C1 segment of cervical spinal cord (tissue), 14 donors: ENCODE results near the gene PRKAG1.

Experiments used
- DNase-seq, 14 donors: peaks; one replicate each; lab custom pipeline; 2025; lab: John Stamatoyannopoulos, UW

PRKAG1 gene

GRCh38 chr12:49049566-49050224, 31.1 kb upstream of the PRKAG1 start:
- DNase-seq, result no peak

DNA sequence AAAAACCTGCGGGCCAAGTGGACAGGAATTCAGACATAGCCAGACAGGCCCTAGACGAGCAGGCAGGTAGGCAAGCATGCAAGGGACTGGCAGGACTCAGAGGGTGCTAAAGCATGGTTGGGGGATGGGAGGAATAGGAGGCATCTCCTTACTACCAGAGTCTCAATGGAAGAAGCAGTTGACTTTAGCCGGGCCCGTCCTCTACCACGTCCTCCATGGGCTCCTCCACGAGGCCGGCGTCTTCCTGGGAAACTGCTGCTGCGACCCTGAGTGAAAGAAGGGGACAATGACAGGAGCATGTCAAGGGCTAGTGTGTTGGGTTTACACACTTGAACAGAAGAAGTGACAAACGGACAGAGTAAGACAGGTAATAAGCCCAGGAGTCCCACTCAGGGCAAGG, 30.4 kb upstream of the PRKAG1 start:
- no peak for DNase-seq

DNA sequence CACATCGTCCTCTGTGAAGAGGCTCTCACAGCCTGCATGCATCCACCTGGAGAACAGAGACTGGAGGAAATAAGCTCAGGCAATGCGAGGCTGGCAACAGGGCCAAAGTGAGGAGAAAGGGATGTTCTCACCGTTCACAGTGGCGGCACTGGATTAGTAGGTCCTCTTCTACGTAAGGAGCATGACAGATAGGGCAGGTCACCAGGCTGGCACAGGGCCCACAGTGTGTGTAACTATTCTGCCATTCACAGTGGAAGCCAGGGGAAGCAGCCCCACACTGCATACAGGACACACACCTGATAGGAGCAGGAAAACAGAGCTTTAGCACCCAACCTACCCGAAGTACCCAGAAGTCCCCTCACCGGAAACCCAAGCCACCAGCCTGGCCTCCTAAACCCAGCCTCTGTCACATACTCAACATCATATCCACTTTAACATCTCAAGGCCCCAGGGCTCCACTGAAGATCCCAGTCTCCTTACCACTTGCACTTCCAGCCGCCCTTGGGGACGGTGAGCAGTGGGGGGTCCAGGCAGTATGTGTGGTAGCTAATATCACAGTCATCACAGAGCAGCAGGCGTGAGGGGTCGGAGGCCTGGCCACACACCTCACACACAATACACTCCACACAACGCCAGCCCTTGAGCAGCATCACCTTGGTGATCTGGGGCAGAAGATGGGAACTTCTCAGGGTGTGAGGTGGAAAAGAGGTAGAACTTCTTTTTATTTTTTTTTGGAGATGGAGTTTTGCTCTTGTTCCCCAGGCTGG, 27.7 kb upstream of the PRKAG1 start:
- no peak for DNase-seq

DNA sequence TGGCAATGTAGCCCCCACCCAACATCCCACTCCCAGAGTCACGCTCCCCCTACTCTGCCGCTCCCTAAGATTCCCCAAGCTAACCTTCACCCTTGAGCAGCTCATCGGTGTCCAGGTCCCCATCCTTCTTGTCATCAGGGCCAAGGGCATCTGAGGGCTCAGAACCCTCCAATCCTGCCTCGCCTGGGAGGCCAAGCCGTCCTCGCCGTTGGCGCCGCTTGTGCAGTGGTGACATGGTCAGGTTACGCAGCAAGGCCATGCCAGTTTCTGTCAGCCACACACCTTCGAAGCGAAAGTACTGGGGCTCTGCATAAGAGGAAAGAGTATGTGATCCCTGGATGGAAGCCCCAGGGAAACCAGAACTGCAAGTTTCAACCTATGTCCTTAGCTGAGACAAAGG, 26.1 kb upstream of the PRKAG1 start:
- no peak for DNase-seq

DNA sequence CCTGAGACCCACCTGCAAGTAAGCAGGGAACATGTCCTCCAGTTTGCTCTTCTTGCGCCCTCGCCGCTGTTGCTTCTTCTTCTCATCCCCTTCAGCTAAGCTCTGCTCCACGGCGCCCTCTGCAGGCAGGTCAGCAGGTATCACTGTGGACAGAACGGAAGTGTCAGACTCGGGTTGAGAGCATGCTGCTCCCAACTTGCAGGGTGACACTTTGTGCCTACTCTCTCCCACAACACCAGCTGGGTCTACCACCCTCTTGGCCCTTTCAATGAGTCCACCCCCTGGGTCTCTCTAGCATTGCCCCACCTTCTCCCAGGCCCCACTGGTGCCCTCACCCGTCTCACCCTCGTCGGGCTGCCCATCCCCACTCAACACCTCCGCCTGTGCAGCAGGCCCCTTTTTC, 25.3 kb upstream of the PRKAG1 start:
- peak in 3 of 14 donors; percentile 19 to 38 (median 36) for DNase-seq

GRCh38 chr12:49043241-49043640, 24.7 kb upstream of the PRKAG1 start:
- no peak for DNase-seq

DNA sequence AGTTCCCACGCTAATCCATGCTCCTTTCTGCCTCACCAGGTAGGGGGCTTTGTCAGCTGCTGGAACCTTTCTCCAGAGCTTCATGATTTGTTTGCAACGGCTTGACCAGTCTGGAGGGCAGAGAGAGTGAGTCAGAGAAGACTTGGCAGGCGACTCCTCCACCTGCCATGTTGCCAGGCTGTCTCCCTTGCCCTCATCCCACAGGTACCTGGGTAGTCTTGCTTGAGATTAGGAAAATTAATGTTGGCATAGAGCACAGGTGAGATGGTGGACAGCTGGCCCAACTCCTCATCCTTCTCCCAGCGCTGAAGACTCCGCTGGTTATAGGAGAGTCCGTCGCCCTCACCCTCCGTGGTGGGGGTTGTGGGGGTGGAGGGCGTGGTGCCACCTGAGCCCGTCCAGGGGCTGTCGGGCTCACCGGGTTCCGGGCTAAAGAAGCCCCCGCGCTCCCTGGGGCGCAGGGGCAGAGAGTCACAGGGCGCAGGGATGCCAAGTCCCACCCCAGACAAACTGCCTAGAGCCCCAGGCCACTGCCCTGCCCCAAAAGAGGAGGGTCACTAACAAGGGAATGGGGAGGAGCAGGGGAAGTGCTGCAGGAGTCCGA, 23.4 kb upstream of the PRKAG1 start:
- no peak for DNase-seq

DNA sequence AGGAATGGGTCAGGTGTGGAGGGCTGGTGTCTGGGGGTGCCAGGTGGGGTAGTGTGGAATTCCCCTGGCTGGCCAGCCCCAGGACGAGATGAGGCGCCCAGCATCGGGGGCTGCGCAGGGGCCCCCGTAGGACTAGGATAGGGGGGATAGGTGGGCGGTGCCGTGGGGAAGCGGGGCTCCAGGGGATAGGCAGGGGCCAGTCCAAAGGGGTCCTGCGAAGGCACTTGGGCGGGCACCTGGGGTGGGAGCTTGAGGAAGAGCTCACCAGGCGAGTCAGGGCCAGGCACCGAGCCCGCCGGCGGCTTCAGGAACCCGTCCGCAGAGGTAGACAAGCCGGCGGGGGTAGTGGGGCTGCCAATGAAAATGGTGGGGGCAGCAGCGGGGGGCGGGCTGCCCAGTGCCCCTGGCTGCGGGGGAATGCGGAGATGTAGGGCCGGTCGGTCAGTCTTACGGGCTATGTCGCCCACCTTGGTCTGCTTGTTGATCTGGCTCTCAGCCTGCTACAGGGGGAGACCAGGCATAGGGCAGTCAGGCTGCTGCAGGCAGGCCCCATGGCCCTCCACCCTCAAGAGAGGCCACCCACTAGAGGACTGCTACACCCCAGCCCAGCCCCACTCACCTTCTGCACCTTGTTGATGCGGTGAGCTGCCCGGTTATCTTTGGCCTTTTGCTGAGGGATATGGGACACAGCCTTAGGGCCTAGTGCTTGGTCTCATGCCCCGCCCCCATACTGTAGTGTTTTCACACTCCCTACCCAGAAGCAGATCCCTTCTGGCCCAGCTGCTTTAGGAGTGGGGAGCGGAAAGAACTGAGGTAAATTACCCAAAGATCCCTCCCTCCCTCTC, 22.7 kb upstream of the PRKAG1 start:
- DNase-seq, result no peak

- DNase-seq, result no peak
These were observed 21.8 kb upstream of the PRKAG1 start for GRCh38 chr12:49040364-49040855.

GRCh38 chr12:49039421-49040363, 21.1 kb upstream of the PRKAG1 start:
- no peak for DNase-seq

DNA sequence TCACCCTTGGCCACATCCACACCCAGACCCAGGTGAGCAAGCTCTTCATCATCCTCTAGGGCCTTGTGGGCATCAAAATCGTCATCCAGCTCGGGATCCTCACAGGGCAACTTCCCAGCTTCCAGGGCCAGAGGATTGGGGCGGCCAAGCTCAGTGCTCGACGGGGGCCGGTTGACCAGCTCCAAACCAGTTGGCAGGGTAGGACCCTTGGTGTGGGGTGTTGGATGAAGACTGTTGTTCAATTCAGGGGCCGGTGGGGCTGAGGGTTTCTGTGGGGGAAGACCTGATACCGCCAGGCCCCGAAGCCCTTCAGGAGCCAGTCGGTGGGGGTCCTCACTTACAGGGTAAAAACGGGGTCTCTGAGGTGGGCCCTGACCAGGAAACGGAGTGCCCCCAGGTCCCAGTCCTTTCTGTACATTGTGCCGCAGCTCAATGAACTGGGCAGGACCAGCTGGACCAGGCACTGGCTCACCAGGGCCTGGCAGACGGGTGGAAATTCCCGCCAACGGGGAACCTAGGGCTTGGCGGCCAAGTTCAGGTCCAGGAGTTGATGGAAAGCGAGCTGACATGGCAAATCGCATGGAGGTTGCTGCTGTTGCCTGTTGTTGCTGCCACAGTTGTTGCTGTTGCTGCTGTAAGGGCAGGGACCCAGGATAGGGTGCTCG, 19.8 kb upstream of the PRKAG1 start:
- peak in 1 of 14 donors; percentile 18 for DNase-seq

DNA sequence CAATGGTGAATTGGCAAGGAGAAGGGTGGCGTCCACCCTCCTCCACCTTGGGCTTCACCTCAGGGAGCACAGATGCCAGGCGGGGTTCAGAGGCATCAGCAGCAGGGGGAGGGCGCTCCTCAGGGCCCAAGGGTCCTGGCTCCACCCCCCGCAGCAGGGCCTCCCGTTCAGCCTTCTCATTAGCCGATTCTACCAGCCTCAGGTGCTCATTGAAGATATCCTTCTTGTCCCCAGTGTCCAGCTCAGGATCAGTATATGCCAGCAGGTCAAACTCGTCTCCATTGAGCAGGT, 19.3 kb upstream of the PRKAG1 start:
- DNase-seq, result no peak

DNA sequence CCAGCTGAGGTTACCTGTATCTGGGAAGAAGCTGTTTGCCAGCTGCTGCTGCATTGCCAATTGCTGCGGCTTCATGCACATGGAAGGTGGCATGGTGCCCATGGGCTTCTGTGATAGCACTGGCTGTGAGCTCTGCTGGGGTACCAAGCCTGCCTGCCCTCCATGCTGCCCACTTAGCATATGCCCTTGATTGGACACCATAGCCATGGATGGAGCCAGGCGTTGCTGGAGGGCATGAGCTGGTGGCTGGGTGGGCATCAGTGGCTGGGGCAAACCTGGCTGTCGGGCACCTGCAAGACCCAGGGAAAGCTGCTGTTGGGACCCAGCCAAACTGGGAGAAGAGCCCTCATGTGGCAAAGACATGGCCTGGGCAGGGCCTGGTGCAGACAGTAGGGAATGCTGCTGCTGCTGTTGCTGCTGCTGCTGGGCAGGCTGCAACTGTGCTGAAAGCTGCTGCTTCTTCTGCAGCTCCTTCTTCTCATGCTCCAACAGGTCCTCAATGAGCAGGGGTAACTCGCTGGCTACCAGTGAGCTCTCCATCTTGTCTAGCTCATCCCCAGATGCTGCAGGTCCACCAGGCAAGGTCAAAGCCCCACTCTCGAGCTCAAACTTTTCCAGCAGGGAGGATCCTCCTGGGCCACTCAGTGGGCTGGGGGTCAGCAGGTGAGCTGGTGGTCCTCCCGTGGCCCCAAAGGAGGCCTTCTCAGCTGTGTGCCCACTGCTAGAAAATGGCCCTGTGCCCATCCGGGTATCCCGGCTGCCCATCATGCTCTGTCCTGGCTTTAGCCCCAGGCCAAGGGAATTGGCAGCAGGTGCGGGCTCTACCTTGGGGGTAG, 18.8 kb upstream of the PRKAG1 start:
- no peak for DNase-seq

GRCh38 chr12:49036029-49036428, 17.5 kb upstream of the PRKAG1 start:
- DNase-seq, result no peak

- DNase-seq, result no peak
These were observed 15.7 kb upstream of the PRKAG1 start for GRCh38 chr12:49034286-49034622.

GRCh38 chr12:49033611-49034285, 15.2 kb upstream of the PRKAG1 start:
- DNase-seq, result peak in 2 of 14 donors; percentile 10 to 40

DNA sequence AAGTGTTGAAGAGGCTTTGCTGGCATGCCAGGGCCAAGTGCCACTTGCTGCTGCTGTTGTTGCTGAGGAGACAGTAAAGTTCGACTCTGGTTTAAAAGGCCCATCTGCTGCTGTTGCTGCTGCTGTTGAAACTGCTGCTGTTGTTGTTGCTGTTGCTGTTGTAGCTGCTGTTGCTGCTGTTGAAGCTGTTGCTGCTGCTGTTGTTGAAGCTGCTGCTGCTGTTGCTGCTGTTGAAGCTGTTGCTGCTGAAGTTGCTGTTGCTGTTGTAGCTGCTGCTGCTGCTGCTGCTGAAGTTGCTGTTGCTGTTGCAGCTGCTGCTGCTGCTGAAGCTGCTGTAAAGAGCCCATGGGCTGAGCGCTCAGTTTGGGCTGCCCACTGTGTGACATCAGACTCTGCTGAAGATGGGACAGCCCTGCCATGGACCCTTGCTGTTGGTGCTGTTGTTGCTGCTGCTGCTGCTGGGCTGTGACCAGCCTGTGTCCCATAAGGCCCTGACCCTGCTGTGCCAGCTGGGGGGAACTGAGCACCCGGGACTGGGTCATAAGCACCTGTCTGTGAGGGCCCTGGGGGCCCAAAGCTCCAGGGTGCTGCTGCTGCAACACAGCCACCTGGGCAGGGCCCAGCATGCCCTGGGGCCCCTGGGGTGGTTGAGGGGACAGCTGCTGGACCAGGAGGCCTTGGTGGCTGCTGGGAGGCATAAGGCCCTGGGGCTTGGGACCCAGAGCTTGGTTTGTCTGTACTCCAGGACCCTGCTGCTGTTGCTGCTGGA, 14.3 kb upstream of the PRKAG1 start:
- peak in 1 of 14 donors; percentile 12 for DNase-seq

DNA sequence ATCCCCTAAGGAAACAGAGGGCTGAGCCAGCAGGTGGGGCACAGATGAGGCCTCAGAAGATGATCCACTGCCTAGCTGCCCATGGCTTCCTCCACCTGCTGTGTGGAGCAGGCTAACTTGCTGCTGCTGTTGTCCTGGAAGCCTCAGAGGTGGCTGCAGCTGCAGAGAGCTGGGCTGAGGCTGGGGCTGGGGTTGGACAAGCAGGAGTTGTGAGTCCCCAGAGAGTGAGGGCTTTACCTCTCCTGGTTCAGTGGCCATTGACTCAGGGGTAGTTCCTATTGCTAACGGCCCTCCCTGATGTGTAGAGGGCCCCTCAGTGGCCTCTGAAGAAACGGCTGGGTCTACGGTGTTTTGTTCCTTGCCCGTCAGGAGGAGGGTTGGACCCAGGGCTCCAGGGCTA, 13.7 kb upstream of the PRKAG1 start:
- peak in 1 of 14 donors; percentile 10 for DNase-seq
